ENCODE data around the gene CIAO2B. TPM values are rescaled to one million over a fixed set of nuclear protein-coding genes. Genes with fewer than 3 reads are reported as not detected.

Gene CIAO2B
- total and polyA plus RNA-seq, 2 experiments from 2014 or later, result 92.4 to 181 TPM

GRCh38 chr16:66913711-66914110 lies 20.5 kb downstream of the CIAO2B start:
- Histone ChIP-seq H3K4me1 (ENCODE audit: insufficient read depth) (no peaks in the 10 kb centered on the region), H3K79me2 (replicated peaks; ENCODE audit: insufficient read depth) (no peaks in the 10 kb centered on the region), H3K27ac (ENCODE audit: low read depth) (no peak overlapping the region), H2AFZ (no peak overlapping the region), H3K27me3 (ENCODE audit: insufficient read depth) (no peaks in the 10 kb centered on the region), H4K20me1 (replicated peaks; ENCODE audit: insufficient read depth) (no peaks in the 10 kb centered on the region), H3K4me2 (no peak overlapping the region), H3F3A (replicated peaks; ENCODE audit: low read depth) (no peaks in the 10 kb centered on the region), H3K36me3 (ENCODE audit: insufficient read depth) (no peaks in the 10 kb centered on the region), H3K9me2 (ENCODE audit: insufficient read depth) (no peaks in the 10 kb centered on the region), H3K4me3 (no peak overlapping the region)
- H3K36me3 Mint-ChIP-seq (ENCODE audit: low read depth), result no peaks in the 10 kb centered on the region
- H3K4me1 Mint-ChIP-seq, result no peaks in the 10 kb centered on the region
- H3K27me3 Mint-ChIP-seq (ENCODE audit: insufficient read depth, low read depth, poor library complexity), result peaks cover 12% of the 10 kb centered on the region
- ATAC-seq (no peak), DNase-seq (ENCODE audit: low spot score) (no peak)
- no peak overlapping the region for H3K4me3 Mint-ChIP-seq
- no peaks in the 10 kb centered on the region; the same call in 2 of the 3 replicates for H3K9me3 Mint-ChIP-seq
- no peak overlapping the region for H3K27ac Mint-ChIP-seq
- no peak for TF ChIP-seq POLR2AphosphoS5 (IDR thresholded peaks at IDR 0.05; ENCODE audit: low read depth)
- TF ChIP-seq ZNF462 (CRISPR knock-in tag; IDR thresholded peaks at IDR 0.05), result no peak
- TF ChIP-seq, protein P1, sequence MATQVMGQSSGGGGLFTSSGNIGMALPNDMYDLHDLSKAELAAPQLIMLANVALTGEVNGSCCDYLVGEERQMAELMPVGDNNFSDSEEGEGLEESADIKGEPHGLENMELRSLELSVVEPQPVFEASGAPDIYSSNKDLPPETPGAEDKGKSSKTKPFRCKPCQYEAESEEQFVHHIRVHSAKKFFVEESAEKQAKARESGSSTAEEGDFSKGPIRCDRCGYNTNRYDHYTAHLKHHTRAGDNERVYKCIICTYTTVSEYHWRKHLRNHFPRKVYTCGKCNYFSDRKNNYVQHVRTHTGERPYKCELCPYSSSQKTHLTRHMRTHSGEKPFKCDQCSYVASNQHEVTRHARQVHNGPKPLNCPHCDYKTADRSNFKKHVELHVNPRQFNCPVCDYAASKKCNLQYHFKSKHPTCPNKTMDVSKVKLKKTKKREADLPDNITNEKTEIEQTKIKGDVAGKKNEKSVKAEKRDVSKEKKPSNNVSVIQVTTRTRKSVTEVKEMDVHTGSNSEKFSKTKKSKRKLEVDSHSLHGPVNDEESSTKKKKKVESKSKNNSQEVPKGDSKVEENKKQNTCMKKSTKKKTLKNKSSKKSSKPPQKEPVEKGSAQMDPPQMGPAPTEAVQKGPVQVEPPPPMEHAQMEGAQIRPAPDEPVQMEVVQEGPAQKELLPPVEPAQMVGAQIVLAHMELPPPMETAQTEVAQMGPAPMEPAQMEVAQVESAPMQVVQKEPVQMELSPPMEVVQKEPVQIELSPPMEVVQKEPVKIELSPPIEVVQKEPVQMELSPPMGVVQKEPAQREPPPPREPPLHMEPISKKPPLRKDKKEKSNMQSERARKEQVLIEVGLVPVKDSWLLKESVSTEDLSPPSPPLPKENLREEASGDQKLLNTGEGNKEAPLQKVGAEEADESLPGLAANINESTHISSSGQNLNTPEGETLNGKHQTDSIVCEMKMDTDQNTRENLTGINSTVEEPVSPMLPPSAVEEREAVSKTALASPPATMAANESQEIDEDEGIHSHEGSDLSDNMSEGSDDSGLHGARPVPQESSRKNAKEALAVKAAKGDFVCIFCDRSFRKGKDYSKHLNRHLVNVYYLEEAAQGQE (IDR thresholded peaks at IDR 0.05; ENCODE audit: unreplicated experiment), result no peak
- TF ChIP-seq CREB1 (CRISPR knock-in tag; IDR thresholded peaks at IDR 0.05; ENCODE audit: low read depth), result no peak
- TF ChIP-seq CTCF (conservative IDR thresholded peaks at IDR 0.05; ENCODE audit: low read depth in 2 of 2), result no peak
- no peak for TF ChIP-seq EZH2 (IDR thresholded peaks at IDR 0.05; ENCODE audit: low read depth, unreplicated experiment)
- TF ChIP-seq, protein P2, sequence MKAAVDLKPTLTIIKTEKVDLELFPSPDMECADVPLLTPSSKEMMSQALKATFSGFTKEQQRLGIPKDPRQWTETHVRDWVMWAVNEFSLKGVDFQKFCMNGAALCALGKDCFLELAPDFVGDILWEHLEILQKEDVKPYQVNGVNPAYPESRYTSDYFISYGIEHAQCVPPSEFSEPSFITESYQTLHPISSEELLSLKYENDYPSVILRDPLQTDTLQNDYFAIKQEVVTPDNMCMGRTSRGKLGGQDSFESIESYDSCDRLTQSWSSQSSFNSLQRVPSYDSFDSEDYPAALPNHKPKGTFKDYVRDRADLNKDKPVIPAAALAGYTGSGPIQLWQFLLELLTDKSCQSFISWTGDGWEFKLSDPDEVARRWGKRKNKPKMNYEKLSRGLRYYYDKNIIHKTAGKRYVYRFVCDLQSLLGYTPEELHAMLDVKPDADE (IDR thresholded peaks at IDR 0.05), result no peak
- no peak for TF ChIP-seq ZNF114 (CRISPR knock-in tag; IDR thresholded peaks at IDR 0.05)
- TF ChIP-seq ZNF331 (CRISPR knock-in tag; IDR thresholded peaks at IDR 0.05; ENCODE audit: low read depth), result no peak
- no peak for TF ChIP-seq STAT1 (IDR thresholded peaks at IDR 0.05; ENCODE audit: unreplicated experiment)
- TF ChIP-seq JUNB (IDR thresholded peaks at IDR 0.05; ENCODE audit: unreplicated experiment), result no peak
- TF ChIP-seq NANOG (IDR thresholded peaks at IDR 0.05; ENCODE audit: borderline replicate concordance), result no peak
- TF ChIP-seq EZH2phosphoT487 (IDR thresholded peaks at IDR 0.05; ENCODE audit: unreplicated experiment), result no peak

Measured in GM23338 (cell line).